Tibial artery (tissue), 4 donors: ENCODE measurements around the gene PFDN2.

Experiments used
- DNase-seq, 2 donors: peaks; one replicate each; pipeline ENCODE4 v3.0.0-alpha.2; 2019
- H3K27ac ChIP-seq, 2 donors: fragments of 200-600 bp; sonication (generic) in 1 of 2; 1 replicate in 1 of 2; 2 replicates in 1 of 2; pipeline ENCODE4 v1.5.1; 2018 to 2019; ENCODE audit warnings: mild to moderate bottlenecking in 1 of 2
- H3K27me3 ChIP-seq, 2 donors: fragments of 200-600 bp; sonication (generic) in 1 of 2; one replicate each; pipeline versions ENCODE4 v1.5.1 to v1.6.0; 2016 to 2019
- H3K36me3 ChIP-seq, 3 donors: fragments of 200-600 bp; sonication (generic) in 2 of 3; one replicate each; pipeline ENCODE4 v1.5.1; 2016 to 2019; ENCODE audit warnings: mild to moderate bottlenecking in 2 of 3
- H3K4me1 ChIP-seq, 4 donors: fragments of 200-600 bp; sonication (generic) in 2 of 4; 1 replicate in 3 of 4; 2 replicates in 1 of 4; pipeline ENCODE4 v1.5.1; 2016 to 2019
- H3K4me3 ChIP-seq, 2 donors: fragments of 200-600 bp; sonication (generic) in 1 of 2; 1 replicate in 1 of 2; 2 replicates in 1 of 2; pipeline ENCODE4 v1.5.1; 2018 to 2019; ENCODE audit warnings: mild to moderate bottlenecking in 2 of 2
- H3K9me3 ChIP-seq, 3 donors: fragments of 200-600 bp; sonication (generic) in 1 of 3; one replicate each; pipeline ENCODE4 v1.5.1; 2016 to 2019
- intact Hi-C: fragments of 100-400 bp; cut with DNase I; formaldehyde crosslinking; loops from one replicate; pipeline ENCODE4 v1.15.0; 2023; ENCODE audit warnings: low total_unique reads
- TF ChIP-seq, protein P1 (sequence below), 2 experiments: fragments of 200-600 bp in 1 of 2; fragments of 450-650 bp in 1 of 2; IDR thresholded peaks; one replicate each; pipeline ENCODE4 v1.5.1; 2017 to 2019; ENCODE audit warnings: antibody characterized with exemption in 2 of 2, mild to moderate bottlenecking in 1 of 2, moderate library complexity in 1 of 2

Gene PFDN2

DNA sequence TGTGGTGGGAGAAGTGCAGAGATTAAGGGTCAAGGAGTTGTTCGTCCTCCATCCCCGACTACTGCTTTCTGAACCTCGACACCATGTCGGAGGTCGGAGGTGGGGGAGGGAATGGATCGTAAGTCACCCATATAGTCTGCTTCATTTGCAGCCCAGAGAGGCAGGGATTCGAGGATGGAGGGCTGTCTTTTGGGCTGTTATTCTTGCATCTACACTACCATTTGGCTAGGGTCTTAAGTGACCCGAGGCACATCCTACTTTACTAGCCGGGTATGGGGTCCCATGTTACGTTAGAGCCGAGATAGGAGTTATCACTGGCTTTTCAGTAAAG is 42.0 kb upstream of the PFDN2 start:
- TF ChIP-seq, protein P1, sequence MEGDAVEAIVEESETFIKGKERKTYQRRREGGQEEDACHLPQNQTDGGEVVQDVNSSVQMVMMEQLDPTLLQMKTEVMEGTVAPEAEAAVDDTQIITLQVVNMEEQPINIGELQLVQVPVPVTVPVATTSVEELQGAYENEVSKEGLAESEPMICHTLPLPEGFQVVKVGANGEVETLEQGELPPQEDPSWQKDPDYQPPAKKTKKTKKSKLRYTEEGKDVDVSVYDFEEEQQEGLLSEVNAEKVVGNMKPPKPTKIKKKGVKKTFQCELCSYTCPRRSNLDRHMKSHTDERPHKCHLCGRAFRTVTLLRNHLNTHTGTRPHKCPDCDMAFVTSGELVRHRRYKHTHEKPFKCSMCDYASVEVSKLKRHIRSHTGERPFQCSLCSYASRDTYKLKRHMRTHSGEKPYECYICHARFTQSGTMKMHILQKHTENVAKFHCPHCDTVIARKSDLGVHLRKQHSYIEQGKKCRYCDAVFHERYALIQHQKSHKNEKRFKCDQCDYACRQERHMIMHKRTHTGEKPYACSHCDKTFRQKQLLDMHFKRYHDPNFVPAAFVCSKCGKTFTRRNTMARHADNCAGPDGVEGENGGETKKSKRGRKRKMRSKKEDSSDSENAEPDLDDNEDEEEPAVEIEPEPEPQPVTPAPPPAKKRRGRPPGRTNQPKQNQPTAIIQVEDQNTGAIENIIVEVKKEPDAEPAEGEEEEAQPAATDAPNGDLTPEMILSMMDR (IDR thresholded peaks at IDR 0.05) = no peak
- Histone ChIP-seq H3K27ac (peak overlapping the region; percentile 90 to 95), H3K27me3 (no peaks in the 10 kb centered on the region), H3K36me3 (peaks cover 0 to 58% (median 22%) of the 10 kb centered on the region in 3 donors), H3K4me1 (peaks cover 0 to 39% (median 29%) of the 10 kb centered on the region in 4 donors), H3K4me3 (peak overlapping the region; percentile 83 to 92), H3K9me3 (no peaks in the 10 kb centered on the region)
- intact Hi-C loops = no loop called here
- DNase-seq = no peak

DNA sequence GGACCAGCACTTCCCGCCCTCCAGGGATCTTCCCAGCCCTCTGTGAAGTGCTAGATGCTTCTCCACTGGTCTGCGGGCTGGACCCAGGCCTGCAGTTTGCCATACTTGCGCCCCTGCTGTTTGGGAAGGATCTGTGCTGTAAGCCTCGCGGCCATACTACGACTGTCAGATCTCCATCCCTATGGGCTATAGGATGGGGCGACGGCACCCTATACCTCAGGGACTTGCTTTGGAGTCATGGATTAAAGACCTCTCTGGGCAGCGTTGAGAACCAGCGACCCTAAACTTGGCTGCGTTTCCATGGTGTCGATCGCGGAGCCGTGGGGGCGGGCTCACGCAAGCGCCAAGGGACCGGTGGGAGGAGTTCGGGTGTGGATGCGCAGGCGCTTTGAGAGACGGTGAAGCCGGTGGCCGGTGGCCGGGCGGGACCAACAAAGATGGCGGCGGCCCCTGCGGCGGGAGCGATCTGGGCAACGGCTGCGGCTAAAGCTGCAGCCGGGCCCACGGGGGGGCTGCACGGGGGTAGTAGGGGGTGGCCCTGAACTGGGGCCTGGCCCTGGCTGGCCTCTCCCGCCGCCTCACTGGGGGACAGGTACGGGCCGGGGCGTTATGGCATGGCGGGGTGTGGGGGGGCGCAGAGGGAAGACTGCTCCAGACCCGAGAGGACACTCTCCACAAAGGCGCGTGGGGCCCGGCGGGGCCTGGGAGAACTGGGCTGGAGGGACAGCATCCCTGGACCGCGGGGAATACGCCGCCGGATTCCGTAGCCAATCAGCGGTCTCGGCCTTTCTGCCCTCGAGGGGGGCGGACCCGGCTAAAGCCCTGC is 41.5 kb upstream of the PFDN2 start, which contains the start of gene USP21:
Gene USP21, plus strand, starts transcription at position 414 of the 826 bp plus-strand sequence. CDS start 1,141 bp downstream, outside the sequence.
- Histone ChIP-seq H3K4me3 (peak within 1 kb of the TSS; percentile 83 to 92), H3K9me3 (no peaks in the 10 kb centered on the region), H3K36me3 (peaks cover 0 to 52% (median 22%) of the 10 kb centered on the region in 3 donors), H3K4me1 (peaks cover 0 to 42% (median 34%) of the 10 kb centered on the region in 4 donors), H3K27me3 (no peaks in the 10 kb centered on the region), H3K27ac (peak within 1 kb of the TSS; percentile 90 to 95)
- intact Hi-C loops = no loop called here
- TF ChIP-seq, protein P1 (IDR thresholded peaks at IDR 0.05) = no peak
- DNase-seq = peak; percentile 93 to 95

DNA sequence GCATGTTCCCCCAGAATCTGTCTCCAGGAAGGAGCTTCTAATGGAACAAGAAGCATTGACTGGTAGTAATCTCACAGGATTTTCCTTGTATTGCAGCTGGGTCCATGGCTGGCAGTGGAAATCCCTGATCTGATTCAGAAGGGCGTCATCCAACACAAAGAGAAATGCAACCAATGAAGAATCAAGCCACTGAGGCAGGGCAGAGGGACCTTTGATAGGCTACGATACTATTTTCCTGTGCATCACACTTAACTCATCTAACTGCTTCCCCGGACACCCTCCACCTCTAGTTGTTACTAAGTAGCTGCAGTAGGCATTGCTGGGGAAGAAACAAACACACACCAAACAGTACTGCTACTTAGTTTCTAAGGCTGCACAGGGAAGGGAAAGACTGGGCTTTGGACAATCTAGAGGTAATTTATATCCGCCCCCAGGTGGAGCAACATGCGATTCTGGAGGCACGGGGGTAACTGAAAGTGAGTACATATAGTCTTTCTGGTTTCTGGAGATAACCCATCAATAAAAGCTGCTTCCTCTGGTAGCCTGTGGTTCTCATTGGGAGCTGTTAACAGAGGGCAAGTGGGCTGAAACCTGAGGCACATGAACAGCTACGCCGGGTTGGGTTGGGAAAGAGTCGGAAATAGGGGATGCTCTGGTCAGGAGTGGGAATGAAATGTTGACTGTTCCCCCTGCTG is 40.6 kb upstream of the PFDN2 start:
- TF ChIP-seq, protein P1 (IDR thresholded peaks at IDR 0.05) = no peak
- peaks cover 0 to 44% (median 22%) of the 10 kb centered on the region in 3 donors for H3K36me3 ChIP-seq
- H3K4me1 ChIP-seq = peaks cover 0 to 43% (median 35%) of the 10 kb centered on the region in 4 donors
- intact Hi-C loops = no loop called here
- H3K4me3 ChIP-seq = peak overlapping the region; percentile 83 to 92
- H3K9me3 ChIP-seq = no peaks in the 10 kb centered on the region
- H3K27ac ChIP-seq = peak overlapping the region; percentile 90 to 95
- H3K27me3 ChIP-seq = no peaks in the 10 kb centered on the region
- peak in 1 of 2 donors; percentile 27 for DNase-seq

DNA sequence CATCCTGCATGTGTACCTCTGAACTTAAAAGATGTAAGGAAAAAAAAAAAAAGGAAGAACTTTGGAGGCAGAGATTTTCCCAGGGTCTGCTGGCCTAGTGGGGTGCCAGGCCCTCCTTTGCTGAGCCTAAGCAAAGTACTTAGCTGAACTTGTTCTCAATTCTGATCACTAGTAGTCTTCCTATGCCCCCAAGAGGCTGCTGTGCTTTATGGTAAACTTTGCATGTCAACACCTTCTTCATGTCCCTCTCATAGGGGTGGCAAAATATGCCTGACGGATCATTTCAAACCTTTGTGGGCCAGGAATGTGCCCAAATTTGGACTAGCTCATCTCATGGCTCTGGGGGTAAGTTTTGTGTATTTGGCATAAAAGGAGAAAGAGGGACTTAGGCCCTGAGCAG is 40.0 kb upstream of the PFDN2 start:
- TF ChIP-seq, protein P1 (IDR thresholded peaks at IDR 0.05) = no peak
- no peak overlapping the region for H3K4me3 ChIP-seq
- intact Hi-C loops = no loop called here

DNA sequence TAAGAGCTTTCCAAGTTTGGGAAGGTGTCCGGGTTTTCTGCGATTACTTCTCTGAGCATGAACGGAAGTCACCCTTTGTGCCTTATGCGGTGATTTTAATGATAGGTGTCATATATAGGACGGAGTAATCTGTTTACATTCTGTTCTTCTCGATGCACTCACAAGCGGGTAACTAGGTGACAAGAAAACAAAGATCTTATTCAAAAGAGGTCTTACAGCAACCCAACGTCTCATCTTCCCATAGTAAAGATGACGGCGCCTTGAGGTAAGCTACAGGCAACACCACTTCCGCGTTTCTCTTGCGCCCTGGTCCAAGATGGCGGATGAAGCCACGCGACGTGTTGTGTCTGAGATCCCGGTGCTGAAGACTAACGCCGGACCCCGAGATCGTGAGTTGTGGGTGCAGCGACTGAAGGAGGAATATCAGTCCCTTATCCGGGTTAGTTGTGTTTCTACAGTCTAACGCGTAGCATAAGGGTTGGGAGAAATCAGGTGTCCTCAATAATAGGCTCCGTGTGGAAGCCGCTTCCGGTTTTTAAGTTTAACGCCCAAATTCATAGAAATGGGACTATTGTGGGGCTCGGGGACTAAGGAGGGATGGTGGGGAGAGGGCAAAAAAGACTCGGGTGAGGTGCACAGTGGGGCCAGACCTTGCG is 36.0 kb upstream of the PFDN2 start, which contains the start of gene UFC1:
Gene UFC1, plus strand, starts transcription at position 297 of the 656 bp plus-strand sequence. Its CDS starts 20 bp downstream, at position 317.
- H3K9me3 ChIP-seq = no peaks in the 10 kb centered on the region
- intact Hi-C loops = no loop called here
- TF ChIP-seq, protein P1 (IDR thresholded peaks at IDR 0.05) = no peak
- H3K27ac ChIP-seq = peak within 1 kb of the TSS; percentile 92 to 93
- H3K36me3 ChIP-seq = peaks cover 0 to 20% (median 7%) of the 10 kb centered on the region in 3 donors
- peak within 1 kb of the TSS; percentile 65 to 66 for H3K4me3 ChIP-seq
- DNase-seq = peak; percentile 80 to 88
- peaks cover 0 to 19% (median 14%) of the 10 kb centered on the region in 4 donors for H3K4me1 ChIP-seq
- no peaks in the 10 kb centered on the region for H3K27me3 ChIP-seq

More for the DNA sequence above, 40.0 kb upstream of the PFDN2 start:
- Histone ChIP-seq H3K36me3 (peaks cover 0 to 38% (median 22%) of the 10 kb centered on the region in 3 donors), H3K27me3 (no peaks in the 10 kb centered on the region), H3K4me1 (peaks cover 0 to 46% (median 36%) of the 10 kb centered on the region in 4 donors), H3K27ac (no peak overlapping the region), H3K9me3 (no peaks in the 10 kb centered on the region)
- peak in 1 of 2 donors; percentile 16 for DNase-seq
